ENCODE measurements around the gene ADGRG7.

DNA sequence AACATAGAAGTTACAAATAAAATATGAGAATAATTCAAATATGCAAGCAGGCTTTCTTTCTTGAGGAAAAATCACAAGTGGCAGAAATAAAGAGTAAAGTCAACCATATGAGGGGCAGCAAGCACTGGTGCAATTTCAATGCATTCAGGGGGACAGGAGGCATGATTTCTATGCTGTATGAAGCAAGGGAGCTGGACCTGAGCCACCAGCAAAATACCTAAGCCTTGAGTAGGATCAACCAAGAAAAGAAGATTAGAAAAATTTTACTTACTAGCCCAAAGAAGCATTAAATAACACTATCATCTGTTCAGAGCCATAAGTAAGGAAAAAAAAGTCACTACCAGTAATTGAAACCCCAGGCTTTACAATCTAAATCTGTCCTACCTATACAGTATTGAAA lies 6.3 kb downstream of the ADGRG7 start:
- TF ChIP-seq, protein P1, sequence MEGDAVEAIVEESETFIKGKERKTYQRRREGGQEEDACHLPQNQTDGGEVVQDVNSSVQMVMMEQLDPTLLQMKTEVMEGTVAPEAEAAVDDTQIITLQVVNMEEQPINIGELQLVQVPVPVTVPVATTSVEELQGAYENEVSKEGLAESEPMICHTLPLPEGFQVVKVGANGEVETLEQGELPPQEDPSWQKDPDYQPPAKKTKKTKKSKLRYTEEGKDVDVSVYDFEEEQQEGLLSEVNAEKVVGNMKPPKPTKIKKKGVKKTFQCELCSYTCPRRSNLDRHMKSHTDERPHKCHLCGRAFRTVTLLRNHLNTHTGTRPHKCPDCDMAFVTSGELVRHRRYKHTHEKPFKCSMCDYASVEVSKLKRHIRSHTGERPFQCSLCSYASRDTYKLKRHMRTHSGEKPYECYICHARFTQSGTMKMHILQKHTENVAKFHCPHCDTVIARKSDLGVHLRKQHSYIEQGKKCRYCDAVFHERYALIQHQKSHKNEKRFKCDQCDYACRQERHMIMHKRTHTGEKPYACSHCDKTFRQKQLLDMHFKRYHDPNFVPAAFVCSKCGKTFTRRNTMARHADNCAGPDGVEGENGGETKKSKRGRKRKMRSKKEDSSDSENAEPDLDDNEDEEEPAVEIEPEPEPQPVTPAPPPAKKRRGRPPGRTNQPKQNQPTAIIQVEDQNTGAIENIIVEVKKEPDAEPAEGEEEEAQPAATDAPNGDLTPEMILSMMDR (IDR thresholded peaks at IDR 0.05): no peak
- no peak for TF ChIP-seq ZFX (IDR thresholded peaks at IDR 0.05; ENCODE audit: borderline replicate concordance)
